IPS DF 6.9 (cell line): ENCODE data around the gene SPA17.
A peak's percentile ranks its signal among the peaks of the same experiment; 100 is the strongest.

Experiments used
- DNase-seq: peaks from one replicate; pipeline ENCODE4 v3.0.0-alpha.2; 2013; ENCODE audit warnings: low read depth, low spot score
- H3K27ac ChIP-seq: one replicate; pipeline ENCODE4 v1.5.1; 2013; ENCODE audit warnings: low read length, control low read depth
- H3K27me3 ChIP-seq: 2 replicates; pipeline ENCODE4 v1.6.1; 2013; ENCODE audit warnings: mild to moderate bottlenecking, low read length; ENCODE audit not compliant: control insufficient read depth, insufficient read depth
- H3K36me3 ChIP-seq: 2 replicates; pipeline ENCODE4 v1.6.1; 2013; ENCODE audit warnings: low read length; ENCODE audit not compliant: control insufficient read depth, insufficient read depth
- H3K4me1 ChIP-seq: 2 replicates; pipeline ENCODE4 v1.6.1; 2013; ENCODE audit warnings: low read length; ENCODE audit not compliant: control insufficient read depth, insufficient read depth
- H3K4me3 ChIP-seq: 2 replicates; pipeline ENCODE4 v1.5.1; 2013; ENCODE audit warnings: mild to moderate bottlenecking, low read length
- H3K9me3 ChIP-seq: 2 replicates; pipeline ENCODE4 v1.6.1; 2013; ENCODE audit warnings: low read length, inconsistent platforms; ENCODE audit not compliant: control insufficient read depth, insufficient read depth
- WGBS: extraction: QIAGEN DNeasy Blood & Tissue Kit; methylation state at CpG from one replicate; pipeline ENCODE4 v1.1.7; 2013; ENCODE audit warnings: mixed read lengths, missing lambda C conversion rate; ENCODE audit not compliant: insufficient read length, insufficient coverage; 5-methylcytosine and 5-hydroxymethylcytosine counted together

SPA17 gene

GRCh38 chr11:124722176-124722575 lies 48.5 kb downstream of the SPA17 start:
- no CpG with 5 or more reads among the region's 6 CpGs for WGBS
- Histone ChIP-seq H3K27ac (no peak overlapping the region), H3K36me3 (no peaks in the 10 kb centered on the region), H3K27me3 (peaks cover 51% of the 10 kb centered on the region), H3K4me1 (peaks cover 6% of the 10 kb centered on the region), H3K4me3 (no peak overlapping the region), H3K9me3 (no peaks in the 10 kb centered on the region)
- no peak for DNase-seq

GRCh38 chr11:124724979-124725718 lies 51.4 kb downstream of the SPA17 start:
- peaks cover 22% of the 10 kb centered on the region for H3K27me3 ChIP-seq
- WGBS, result no CpG with 5 or more reads among the region's 14 CpGs
- H3K27ac ChIP-seq, result no peak overlapping the region
- no peaks in the 10 kb centered on the region for H3K36me3 ChIP-seq
- DNase-seq, result no peak
- H3K4me3 ChIP-seq, result no peak overlapping the region
- H3K4me1 ChIP-seq, result peaks cover 6% of the 10 kb centered on the region
- H3K9me3 ChIP-seq, result no peaks in the 10 kb centered on the region

- H3K4me3 ChIP-seq, result no peak overlapping the region
- no peaks in the 10 kb centered on the region for H3K9me3 ChIP-seq
- H3K4me1 ChIP-seq, result peaks cover 6% of the 10 kb centered on the region
- no peaks in the 10 kb centered on the region for H3K36me3 ChIP-seq
- H3K27me3 ChIP-seq, result peaks cover 18% of the 10 kb centered on the region; the same call in 1 of the 2 replicates
- no peak overlapping the region for H3K27ac ChIP-seq
- DNase-seq, result no peak
- no CpG with 5 or more reads among the region's 6 CpGs for WGBS
Measured at GRCh38 chr11:124725719-124726105, 52.0 kb downstream of the SPA17 start.

GRCh38 chr11:124727474-124727873 lies 53.8 kb downstream of the SPA17 start:
- Histone ChIP-seq H3K27ac (no peak overlapping the region), H3K4me3 (no peak overlapping the region), H3K4me1 (peaks cover 6% of the 10 kb centered on the region), H3K36me3 (no peaks in the 10 kb centered on the region), H3K9me3 (no peaks in the 10 kb centered on the region), H3K27me3 (peaks cover 6% of the 10 kb centered on the region; the same call in 1 of the 2 replicates)
- DNase-seq, result no peak
- WGBS, result no CpG with 5 or more reads among the region's 4 CpGs

- Histone ChIP-seq H3K27ac (no peak overlapping the region), H3K4me1 (peaks cover 6% of the 10 kb centered on the region), H3K27me3 (peaks cover 2% of the 10 kb centered on the region; the same call in 1 of the 2 replicates), H3K9me3 (no peaks in the 10 kb centered on the region), H3K4me3 (no peak overlapping the region), H3K36me3 (no peaks in the 10 kb centered on the region)
- no peak for DNase-seq
- WGBS, result no CpG with 5 or more reads among the region's 2 CpGs
Measured at GRCh38 chr11:124728134-124728533, 54.4 kb downstream of the SPA17 start.

- H3K36me3 ChIP-seq, result no peaks in the 10 kb centered on the region
- no peaks in the 10 kb centered on the region for H3K9me3 ChIP-seq
- no peak for DNase-seq
- peaks cover 6% of the 10 kb centered on the region for H3K4me1 ChIP-seq
- no peak overlapping the region for H3K4me3 ChIP-seq
- no CpG with 5 or more reads among the region's 4 CpGs for WGBS
- H3K27me3 ChIP-seq, result peaks cover 2% of the 10 kb centered on the region; the same call in 1 of the 2 replicates
- H3K27ac ChIP-seq, result no peak overlapping the region
Measured at GRCh38 chr11:124729571-124729970, 55.9 kb downstream of the SPA17 start.

GRCh38 chr11:124732230-124732629 lies 58.5 kb downstream of the SPA17 start:
- no peak for DNase-seq
- no peaks in the 10 kb centered on the region for H3K36me3 ChIP-seq
- H3K27ac ChIP-seq, result no peak overlapping the region
- H3K4me3 ChIP-seq, result no peak overlapping the region
- H3K9me3 ChIP-seq, result no peaks in the 10 kb centered on the region
- WGBS, result no CpG with 5 or more reads among the region's 4 CpGs
- H3K27me3 ChIP-seq, result peaks cover 8% of the 10 kb centered on the region; the same call in 1 of the 2 replicates
- H3K4me1 ChIP-seq, result no peaks in the 10 kb centered on the region

- Histone ChIP-seq H3K9me3 (no peaks in the 10 kb centered on the region), H3K4me3 (no peak overlapping the region), H3K36me3 (no peaks in the 10 kb centered on the region), H3K27me3 (peaks cover 47% of the 10 kb centered on the region), H3K27ac (no peak overlapping the region), H3K4me1 (no peaks in the 10 kb centered on the region)
- no CpG with 5 or more reads among the region's 3 CpGs for WGBS
- DNase-seq, result no peak
Measured at GRCh38 chr11:124736736-124737135, 63.0 kb downstream of the SPA17 start.

- Histone ChIP-seq H3K36me3 (no peaks in the 10 kb centered on the region), H3K27me3 (peaks cover 57% of the 10 kb centered on the region), H3K4me1 (no peaks in the 10 kb centered on the region), H3K9me3 (no peaks in the 10 kb centered on the region), H3K4me3 (no peak overlapping the region), H3K27ac (no peak overlapping the region)
- DNase-seq, result no peak
- WGBS, result no CpG with 5 or more reads among the region's 7 CpGs
Measured at GRCh38 chr11:124737638-124738305, 64.1 kb downstream of the SPA17 start.

GRCh38 chr11:124738713-124739478 lies 65.2 kb downstream of the SPA17 start:
- DNase-seq, result no peak
- WGBS, result no CpG with 5 or more reads among the region's 21 CpGs
- Histone ChIP-seq H3K27ac (no peak overlapping the region), H3K36me3 (no peaks in the 10 kb centered on the region), H3K4me3 (peak overlapping the region; percentile 49; the same call in 1 of the 2 replicates), H3K27me3 (peaks cover 68% of the 10 kb centered on the region), H3K4me1 (no peaks in the 10 kb centered on the region), H3K9me3 (no peaks in the 10 kb centered on the region)
